ENCODE results near the gene PCLAF. TPM values are rescaled to one million over a fixed set of nuclear protein-coding genes. Genes with fewer than 3 reads are reported as not detected.
"Not testable (repeated sequence)": the region's sequence is repeated elsewhere in the genome, so short reads cannot be mapped to it uniquely, and the experiment has no call there.

Gene PCLAF
- total and polyA plus RNA-seq, 2 of the 8 experiments (the other 6 are each of a cell fraction or from before 2014, with no cell fraction given) = 76.2 to 124 TPM

DNA sequence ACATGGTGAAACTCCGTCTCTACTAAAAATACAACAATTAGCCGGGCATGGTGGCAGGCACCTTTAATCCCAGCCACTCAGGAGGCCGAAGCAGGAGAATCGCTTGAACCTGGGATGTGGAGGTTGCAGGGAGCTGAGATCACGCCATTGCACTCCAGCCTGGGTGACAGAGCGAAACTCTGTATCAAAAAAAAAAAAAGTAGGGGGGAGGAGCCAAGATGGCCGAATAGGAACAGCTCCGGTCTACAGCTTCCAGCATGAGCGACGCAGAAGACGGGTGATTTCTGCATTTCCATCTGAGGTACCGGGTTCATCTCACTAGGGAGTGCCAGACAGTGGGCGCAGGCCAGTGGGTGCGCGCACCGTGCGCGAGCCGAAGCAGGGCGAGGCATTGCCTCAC is 54.8 kb downstream of the PCLAF start:
- H3K14ac ChIP-seq (ENCODE audit: insufficient read length); CTCF ChIA-PET (ENCODE audit: partially characterized antibody): not testable (repeated sequence)

More for the DNA sequence above, 54.8 kb downstream of the PCLAF start:
- H3K79me2 ChIP-seq (ENCODE audit: control insufficient read depth in 1 of 2, insufficient read depth in 2 of 2, low read length in 2 of 2) = peaks cover 0 to 13% of the 10 kb centered on the region in 2 experiments; a peak in 3 of 4 replicates
- not testable (repeated sequence) for H4K5ac ChIP-seq (ENCODE audit: insufficient read length, low read depth, low read length); H3K18ac ChIP-seq (ENCODE audit: extremely low read depth, low read length); H4K20me1 ChIP-seq (replicated peaks in 1 of 2; ENCODE audit: control insufficient read depth in 1 of 2, insufficient read depth in 2 of 2, low read length in 2 of 2); H2BK15ac ChIP-seq (ENCODE audit: low read length); H2AK5ac ChIP-seq (ENCODE audit: low read depth, low read length); H3K27ac ChIP-seq (ENCODE audit: low read depth, low read length); H4K91ac ChIP-seq (replicated peaks; ENCODE audit: insufficient read length, low read length); H2BK5ac ChIP-seq (ENCODE audit: low read depth, low read length); FAIRE-seq; H2BK120ac ChIP-seq (replicated peaks; ENCODE audit: low read depth, low read length); H3K56ac ChIP-seq (replicated peaks; ENCODE audit: insufficient read length, low read depth, low read length); H3K23me2 ChIP-seq (ENCODE audit: low read depth, low read length); H3K9me3 ChIP-seq (ENCODE audit: insufficient read depth in 2 of 2, low read depth in 1 of 2, low read length in 1 of 2); H3K4ac ChIP-seq (replicated peaks; ENCODE audit: insufficient read length, low read depth, low read length); H3K4me1 ChIP-seq (replicated peaks in 1 of 4; ENCODE audit: control insufficient read depth in 3 of 4, insufficient read depth in 4 of 4, low read length in 3 of 4); DNase-seq (ENCODE audit: low read depth in 1 of 2, low spot score in 2 of 2); H3K79me1 ChIP-seq (ENCODE audit: low read depth, low read length); H2AFZ ChIP-seq (ENCODE audit: low read length); H3K36me3 ChIP-seq (ENCODE audit: control insufficient read depth in 2 of 4, insufficient read depth in 4 of 4, low read length in 3 of 4); H3K23ac ChIP-seq (ENCODE audit: insufficient read length); H2BK20ac ChIP-seq (ENCODE audit: low read length); H3K27me3 ChIP-seq (replicated peaks in 1 of 4; ENCODE audit: control insufficient read depth in 3 of 4, extremely low read depth in 1 of 4, insufficient read depth in 3 of 4, low read length in 3 of 4)
- peak; percentile 78 for TF ChIP-seq YY1 (IDR thresholded peaks at IDR 0.05; ENCODE audit: low read depth, low read length)
- H3K4me3 ChIP-seq (ENCODE audit: extremely low read depth in 1 of 4, insufficient read depth in 2 of 4, low read depth in 3 of 4, low read length in 4 of 4) = peak overlapping the region in 1 of 4 experiments; percentile 30; a peak in 1 of 8 replicates
- peak overlapping the region; percentile 39; the same call in 1 of the 2 replicates for H2BK12ac ChIP-seq (ENCODE audit: low read depth, low read length)
- WGBS, 2 experiments (ENCODE audit: extremely low coverage in 1 of 2, insufficient coverage in 1 of 2, insufficient read length in 1 of 2, insufficient replicate concordance in 2 of 2, low coverage in 1 of 2, low lambda C conversion rate in 2 of 2, missing lambda C conversion rate in 1 of 2) = 80% methylated on average over 6 of the region's 20 CpGs; no CpG with 5 or more reads in 1 of the 2 experiments
- peak overlapping the region in 1 of 2 experiments; percentile 31; a peak in 1 of 4 replicates for H3K4me2 ChIP-seq (ENCODE audit: insufficient read depth in 1 of 2, low read depth in 2 of 2, low read length in 2 of 2)
- peak overlapping the region in 2 of 4 experiments; percentile 37 to 50; a peak in 2 of 7 replicates for H3K9ac ChIP-seq (replicated peaks in 1 of 4; ENCODE audit: extremely low read depth in 1 of 4, low read depth in 3 of 4, low read length in 3 of 4)
- POLR2A ChIA-PET (ENCODE audit: partially characterized antibody) = interaction anchor here (0.7 kb wide), 1 partner anchor 54 kb away, joined by 3 read pairs; the partner anchor contains the start of gene PCLAF
- H4K8ac ChIP-seq (ENCODE audit: extremely low read depth, insufficient read depth, low read length) = peak overlapping the region; percentile 51; the same call in 1 of the 2 replicates

Data from H1 (cell line).